Caco-2 (cell line): ENCODE results near the gene THAP5. TPM values are rescaled to one million over a fixed set of nuclear protein-coding genes. Genes with fewer than 3 reads are reported as not detected.

Experiments
- BruUV-seq: library from RNA; stranded (reverse); fragments of 400-500 nt; replicated peaks from 2 replicates; lab custom pipeline; 2021; lab: Mats Ljungman, UMichigan
- CTCF ChIA-PET: fragments of 300-600 bp; sonication (Branson Sonifier 250); formaldehyde crosslinking; loops from one replicate; lab custom pipeline; 2022; ENCODE audit warnings: antibody characterized with exemption; lab: Charles Lee
- POLR2A ChIA-PET: fragments of 300-600 bp; sonication (Branson Sonifier 250); formaldehyde crosslinking; loops from one replicate; lab custom pipeline; 2022; ENCODE audit warnings: antibody characterized with exemption; lab: Charles Lee
- DNase-seq, 2 experiments: peaks; one replicate each; pipeline versions ENCODE4 v3.0.0 to v3.0.0-alpha.2; 2020 to 2022
- H3K27me3 ChIP-seq: replicated peaks from 2 replicates; pipeline ENCODE4 v1.6.0; 2011; ENCODE audit warnings: low read length; ENCODE audit not compliant: control insufficient read depth, insufficient read depth
- H3K36me3 ChIP-seq: 2 replicates; pipeline ENCODE4 v1.5.1; 2011; ENCODE audit warnings: low read length; ENCODE audit not compliant: control insufficient read depth, insufficient read depth
- H3K4me1 ChIP-seq: fragments of 250-450 bp; sonication (Bioruptor Pico); 2 replicates; pipeline ENCODE4 v1.5.1; 2020; ENCODE audit warnings: mild to moderate bottlenecking
- H3K4me3 ChIP-seq: 2 replicates; pipeline ENCODE4 v1.5.1; 2011; ENCODE audit warnings: low read depth, mild to moderate bottlenecking, control low read depth, low read length
- H3K9me3 ChIP-seq: fragments of 250-450 bp; sonication (Bioruptor Pico); 2 replicates; pipeline ENCODE4 v1.5.1; 2020; ENCODE audit warnings: mild to moderate bottlenecking, moderate library complexity
- H3K27ac Mint-ChIP-seq: one replicate; pipeline ENCODE4 v1.8.0; 2022; ENCODE audit warnings: mixed read lengths; ENCODE audit not compliant: unreplicated experiment
- H3K27me3 Mint-ChIP-seq: one replicate; pipeline ENCODE4 v1.8.0; 2022; ENCODE audit warnings: mixed read lengths; ENCODE audit not compliant: insufficient read depth, unreplicated experiment
- H3K36me3 Mint-ChIP-seq: one replicate; pipeline ENCODE4 v1.8.0; 2022; ENCODE audit warnings: mild to moderate bottlenecking, mixed read lengths; ENCODE audit not compliant: insufficient read depth, unreplicated experiment
- H3K4me1 Mint-ChIP-seq: one replicate; pipeline ENCODE4 v1.8.0; 2022; ENCODE audit warnings: low read depth, mixed read lengths; ENCODE audit not compliant: unreplicated experiment
- H3K4me3 Mint-ChIP-seq: one replicate; pipeline ENCODE4 v1.8.0; 2022; ENCODE audit warnings: mild to moderate bottlenecking, moderate library complexity, mixed read lengths; ENCODE audit not compliant: unreplicated experiment
- H3K9me3 Mint-ChIP-seq: one replicate; pipeline ENCODE4 v1.8.0; 2022; ENCODE audit warnings: mixed read lengths; ENCODE audit not compliant: unreplicated experiment
- CTCF ChIP-seq, 2 experiments: fragments of 200-600 bp in 1 of 2; IDR thresholded peaks; 1 replicate in 1 of 2; 2 replicates in 1 of 2; pipeline versions ENCODE4 v1.5.1 to v1.8.0; 2011 to 2022; ENCODE audit warnings: antibody characterized with exemption in 1 of 2, control low read depth in 1 of 2, inconsistent platforms in 1 of 2, low read depth in 1 of 2, low read length in 1 of 2, mild to moderate bottlenecking in 1 of 2, moderate library complexity in 1 of 2; ENCODE audit not compliant: insufficient read depth in 1 of 2, severe bottlenecking in 1 of 2, unreplicated experiment in 1 of 2
- intact Hi-C: fragments of 100-400 bp; cut with micrococcal nuclease; formaldehyde crosslinking; loops from one replicate; pipeline ENCODE4 v1.10.0; 2022; ENCODE audit not compliant: unreplicated experiment
- total RNA-seq: library from RNA; stranded (reverse); gene quantifications from 2 replicates; pipeline ENCODE4 v1.2.3, GENCODE V29; 2022

Gene THAP5
- total RNA-seq, 1 experiment from 2014 or later, result 20.4 TPM

GRCh38 chr7:108604307-108605077 is 35.0 kb upstream of the THAP5 start:
- ChIA-PET CTCF (interaction anchor here (1.5 kb wide), 1 partner anchor 12 kb away, joined by 3 read pairs; no protein-coding TSS in a partner anchor), POLR2A (no interaction called here)
- Histone ChIP-seq H3K4me3 (no peak overlapping the region), H3K9me3 (no peaks in the 10 kb centered on the region), H3K36me3 (no peaks in the 10 kb centered on the region), H3K27me3 (no peaks in the 10 kb centered on the region), H3K4me1 (no peaks in the 10 kb centered on the region)
- H3K4me1 Mint-ChIP-seq, result no peaks in the 10 kb centered on the region
- H3K36me3 Mint-ChIP-seq, result no peaks in the 10 kb centered on the region
- H3K9me3 Mint-ChIP-seq, result no peaks in the 10 kb centered on the region
- DNase-seq, result no peak
- H3K27ac Mint-ChIP-seq, result no peak overlapping the region
- H3K4me3 Mint-ChIP-seq, result no peak overlapping the region
- TF ChIP-seq CTCF (IDR thresholded peaks at IDR 0.05; ENCODE audit: insufficient read depth in 1 of 2, low read depth in 1 of 2, low read length in 1 of 2, severe bottlenecking in 1 of 2, unreplicated experiment in 1 of 2), result no peak
- intact Hi-C loops, result no loop called here
- no TSS peak for BruUV-seq
- no peaks in the 10 kb centered on the region for H3K27me3 Mint-ChIP-seq

GRCh38 chr7:108603656-108604306 is 34.3 kb upstream of the THAP5 start:
- POLR2A ChIA-PET, result no interaction called here
- no TSS peak for BruUV-seq

GRCh38 chr7:108600399-108600798 is 30.9 kb upstream of the THAP5 start:
- BruUV-seq, result no TSS peak
- H3K27ac Mint-ChIP-seq, result no peak overlapping the region
- TF ChIP-seq CTCF (IDR thresholded peaks at IDR 0.05; ENCODE audit: insufficient read depth in 1 of 2, low read depth in 1 of 2, low read length in 1 of 2, severe bottlenecking in 1 of 2, unreplicated experiment in 1 of 2), result no peak
- no peaks in the 10 kb centered on the region for H3K4me1 Mint-ChIP-seq
- H3K4me3 Mint-ChIP-seq, result no peak overlapping the region
- Histone ChIP-seq H3K27me3 (no peaks in the 10 kb centered on the region), H3K4me1 (no peaks in the 10 kb centered on the region), H3K4me3 (no peak overlapping the region), H3K9me3 (no peaks in the 10 kb centered on the region), H3K36me3 (no peaks in the 10 kb centered on the region)
- CTCF ChIA-PET, result no interaction called here
- H3K9me3 Mint-ChIP-seq, result no peaks in the 10 kb centered on the region
- no peaks in the 10 kb centered on the region for H3K27me3 Mint-ChIP-seq
- POLR2A ChIA-PET, result no interaction called here
- DNase-seq, result no peak
- H3K36me3 Mint-ChIP-seq, result no peaks in the 10 kb centered on the region
- intact Hi-C loops, result no loop called here

More at GRCh38 chr7:108603656-108604306, 34.3 kb upstream of the THAP5 start:
- Histone ChIP-seq H3K4me1 (no peaks in the 10 kb centered on the region), H3K9me3 (no peaks in the 10 kb centered on the region), H3K4me3 (no peak overlapping the region), H3K27me3 (no peaks in the 10 kb centered on the region), H3K36me3 (no peaks in the 10 kb centered on the region)
- Mint-ChIP-seq H3K27ac (no peak overlapping the region), H3K9me3 (no peaks in the 10 kb centered on the region), H3K4me3 (no peak overlapping the region), H3K4me1 (no peaks in the 10 kb centered on the region), H3K36me3 (no peaks in the 10 kb centered on the region), H3K27me3 (no peaks in the 10 kb centered on the region)
- no peak for DNase-seq
- TF ChIP-seq CTCF (IDR thresholded peaks at IDR 0.05; ENCODE audit: insufficient read depth in 1 of 2, low read depth in 1 of 2, low read length in 1 of 2, severe bottlenecking in 1 of 2, unreplicated experiment in 1 of 2), result no peak
- intact Hi-C loops, result no loop called here
- CTCF ChIA-PET, result no interaction called here
